PFSK-1 (cell line): Measurements from ENCODE around the gene MAML1.

Experiments
- FOXP2 ChIP-seq: optimal IDR thresholded peaks from 2 replicates; pipeline ENCODE3; 2011; ENCODE audit warnings: borderline replicate concordance, control low read depth, inconsistent platforms; ENCODE audit not compliant: insufficient read depth; ENCODE audit errors: extremely low read length, extremely low read depth
- POLR2AphosphoS5 ChIP-seq: IDR thresholded peaks from 2 replicates; pipeline ENCODE4 v1.6.1; 2012; ENCODE audit warnings: low read depth, mild to moderate bottlenecking, control low read depth, low read length, moderate library complexity
- REST ChIP-seq, 2 experiments: IDR thresholded peaks; 2 replicates each; pipeline versions ENCODE4 v1.6.1 to v1.8.0; 2011 to 2012; ENCODE audit warnings: low read depth in 2 of 2, low read length in 2 of 2, control low read depth in 1 of 2, inconsistent platforms in 1 of 2, mild to moderate bottlenecking in 1 of 2, moderate library complexity in 1 of 2; ENCODE audit not compliant: insufficient read depth in 1 of 2
- SIN3A ChIP-seq: IDR thresholded peaks from 2 replicates; pipeline ENCODE4 v1.6.1; 2012; ENCODE audit warnings: mild to moderate bottlenecking, low read length, moderate library complexity, borderline replicate concordance; ENCODE audit not compliant: insufficient read depth
- TAF1 ChIP-seq: IDR thresholded peaks from 2 replicates; pipeline ENCODE4 v1.6.1; 2012; ENCODE audit warnings: low read length, control low read depth, borderline replicate concordance; ENCODE audit not compliant: insufficient read depth

Gene MAML1

GRCh38 chr5:179800696-179801201 lies 68.1 kb downstream of the MAML1 start:
- TF ChIP-seq REST (IDR thresholded peaks at IDR 0.05; ENCODE audit: insufficient read depth in 1 of 2, low read depth in 2 of 2, low read length in 2 of 2) (no peak), POLR2AphosphoS5 (no peak), FOXP2 (no peak), SIN3A (no peak), TAF1 (no peak)

- TF ChIP-seq REST (IDR thresholded peaks at IDR 0.05; ENCODE audit: insufficient read depth in 1 of 2, low read depth in 2 of 2, low read length in 2 of 2) (no peak), FOXP2 (no peak), TAF1 (no peak), POLR2AphosphoS5 (no peak), SIN3A (no peak)
Measured at GRCh38 chr5:179801304-179802206, 68.9 kb downstream of the MAML1 start.

- TF ChIP-seq SIN3A (no peak), TAF1 (no peak)
Measured at GRCh38 chr5:179802207-179802883, 69.7 kb downstream of the MAML1 start.

GRCh38 chr5:179802950-179803562 lies 70.4 kb downstream of the MAML1 start:
- no peak for TF ChIP-seq TAF1
- TF ChIP-seq SIN3A, result no peak
- no peak for TF ChIP-seq POLR2AphosphoS5
- no peak for TF ChIP-seq FOXP2
- TF ChIP-seq REST (IDR thresholded peaks at IDR 0.05; ENCODE audit: insufficient read depth in 1 of 2, low read depth in 2 of 2, low read length in 2 of 2), result no peak

- TF ChIP-seq SIN3A (no peak), FOXP2 (no peak), REST (IDR thresholded peaks at IDR 0.05; ENCODE audit: insufficient read depth in 1 of 2, low read depth in 2 of 2, low read length in 2 of 2) (no peak), POLR2AphosphoS5 (no peak), TAF1 (no peak)
Measured at GRCh38 chr5:179803651-179804554, 71.3 kb downstream of the MAML1 start.
